HCT116 (cell line): ENCODE results near the gene RHPN2. TPM values are rescaled to one million over a fixed set of nuclear protein-coding genes. Genes with fewer than 3 reads are reported as not detected.
"Not testable (repeated sequence)": the region's sequence is repeated elsewhere in the genome, so short reads cannot be mapped to it uniquely, and the experiment has no call there.

Experiments
- ATAC-seq: fragments of 200-7000 bp; cut with Tn5 transposase; 2 replicates; pipeline ENCODE4 v1.9.1; 2020; ENCODE audit warnings: mild to moderate bottlenecking, moderate library complexity
- BruUV-seq: library from RNA; stranded (reverse); fragments of 400-500 nt; replicated peaks from 2 replicates; lab custom pipeline; 2021; lab: Mats Ljungman, UMichigan
- CTCF ChIA-PET: fragments of 300-600 bp; sonication (Branson Sonifier 250); formaldehyde crosslinking; loops from one replicate; lab custom pipeline; 2021; ENCODE audit warnings: antibody characterized with exemption; lab: Charles Lee
- POLR2A ChIA-PET: fragments of 300-600, 350-600 bp; sonication (Branson Sonifier 250); formaldehyde crosslinking; loops from one replicate; lab custom pipeline; 2021; ENCODE audit warnings: antibody characterized with exemption; lab: Charles Lee
- RAD21 ChIA-PET, 2 experiments: fragments of 300-600 bp; sonication (Branson Sonifier 250); formaldehyde crosslinking; loops; one replicate each; lab custom pipeline; 2023; ENCODE audit warnings: low total read pairs in 2 of 2; ENCODE audit not compliant: uncharacterized antibody in 2 of 2, unreplicated experiment in 2 of 2, low non-redundant PET in 1 of 2; lab: Charles Lee
- DNase-seq: peaks from one replicate; pipeline ENCODE4 v3.0.0-alpha.2; 2010; ENCODE audit warnings: low read depth, low spot score
- H2AFZ ChIP-seq: fragments of 200-600 bp; shearing (Covaris generic), sonication (generic); 2 replicates; pipeline ENCODE4 v1.6.1; 2017; ENCODE audit warnings: low read depth, mixed run types, mixed read lengths, antibody characterized with exemption, low read length; ENCODE audit not compliant: poor library complexity, severe bottlenecking
- H3K27ac ChIP-seq: 2 replicates; pipeline ENCODE4 v1.5.1; 2012; ENCODE audit warnings: low read depth, low read length
- H3K27me3 ChIP-seq: fragments of 200-600 bp; sonication (generic); 2 replicates; pipeline ENCODE4 v1.6.1; 2016; ENCODE audit warnings: mixed run types, low read length, mixed read lengths; ENCODE audit not compliant: insufficient read depth
- H3K36me3 ChIP-seq, 2 experiments: fragments of 200-500 bp in 1 of 2; fragments of 200-600 bp in 1 of 2; sonication (Bioruptor generic) in 1 of 2; sonication (generic) in 1 of 2; 2 replicates each; pipeline versions ENCODE4 v1.5.1 to v1.6.1; 2014 to 2016; ENCODE audit warnings: low read length in 2 of 2, inconsistent platforms in 1 of 2, mixed read lengths in 1 of 2, mixed run types in 1 of 2; ENCODE audit not compliant: insufficient read depth in 2 of 2, control insufficient read depth in 1 of 2
- H3K4me1 ChIP-seq, 2 experiments: fragments of 200-600 bp in 1 of 2; sonication (generic) in 1 of 2; 2 replicates each; pipeline versions ENCODE4 v1.5.1 to v1.6.1; 2012 to 2017; ENCODE audit warnings: low read length in 2 of 2, inconsistent platforms in 1 of 2, mild to moderate bottlenecking in 1 of 2, mixed read lengths in 1 of 2, mixed run types in 1 of 2, moderate library complexity in 1 of 2; ENCODE audit not compliant: insufficient read depth in 2 of 2, control insufficient read depth in 1 of 2
- H3K4me2 ChIP-seq: fragments of 200-600 bp; sonication (generic); 2 replicates; pipeline ENCODE4 v1.6.1; 2017; ENCODE audit warnings: mixed run types, low read length, mixed read lengths
- H3K4me3 ChIP-seq, 2 experiments: fragments of 200-600 bp in 1 of 2; sonication (generic) in 1 of 2; replicated peaks in 1 of 2; 2 replicates each; pipeline ENCODE4 v1.5.1; 2011 to 2016; ENCODE audit warnings: low read length in 2 of 2, control low read depth in 1 of 2, low read depth in 1 of 2, mild to moderate bottlenecking in 1 of 2, mixed read lengths in 1 of 2, mixed run types in 1 of 2
- H3K79me2 ChIP-seq: fragments of 200-600 bp; sonication (generic); 2 replicates; pipeline ENCODE4 v1.6.1; 2017; ENCODE audit warnings: mild to moderate bottlenecking, mixed run types, low read length, moderate library complexity, mixed read lengths; ENCODE audit not compliant: insufficient read depth
- H3K9ac ChIP-seq: fragments of 200-600 bp; sonication (generic); 2 replicates; pipeline ENCODE4 v1.6.1; 2016; ENCODE audit warnings: low read length, mixed read lengths
- H3K9me2 ChIP-seq: fragments of 200-600 bp; sonication (generic), shearing (Covaris generic); 2 replicates; pipeline ENCODE4 v1.6.1; 2017; ENCODE audit warnings: mixed run types, mild to moderate bottlenecking, moderate library complexity; ENCODE audit not compliant: insufficient read depth
- H3K9me3 ChIP-seq, 2 experiments: fragments of 200-500 bp in 1 of 2; fragments of 200-600 bp in 1 of 2; sonication (Bioruptor generic) in 1 of 2; sonication (generic) in 1 of 2; 2 replicates each; pipeline ENCODE4 v1.6.1; 2014 to 2017; ENCODE audit warnings: low read length in 2 of 2, mixed read lengths in 2 of 2, inconsistent platforms in 1 of 2, low read depth in 1 of 2, mild to moderate bottlenecking in 1 of 2, mixed run types in 1 of 2, moderate library complexity in 1 of 2; ENCODE audit not compliant: control insufficient read depth in 1 of 2, insufficient read depth in 1 of 2
- H4K20me1 ChIP-seq: fragments of 200-600 bp; sonication (generic), shearing (Covaris generic); 2 replicates; pipeline ENCODE4 v1.6.1; 2017; ENCODE audit warnings: mixed run types, mild to moderate bottlenecking, moderate library complexity; ENCODE audit not compliant: insufficient read depth
- CBX3 ChIP-seq: IDR thresholded peaks from 2 replicates; pipeline ENCODE4 v1.6.1; 2012; ENCODE audit warnings: low read depth
- RAD21 ChIP-seq: IDR thresholded peaks from 2 replicates; pipeline ENCODE4 v1.6.1; 2012; ENCODE audit warnings: low read depth, mild to moderate bottlenecking
- SRF ChIP-seq: IDR thresholded peaks from 2 replicates; pipeline ENCODE4 v1.6.1; 2012; ENCODE audit warnings: low read depth
- TCF7L2 ChIP-seq: IDR thresholded peaks from 2 replicates; pipeline ENCODE4 v1.7.0; 2011; ENCODE audit warnings: borderline replicate concordance, inconsistent platforms; ENCODE audit not compliant: insufficient read depth, insufficient read length; ENCODE audit errors: extremely low read depth
- ZFX ChIP-seq: fragments of 450-650 bp; IDR thresholded peaks from 2 replicates; pipeline ENCODE4 v1.6.1; 2017
- ZNF274 ChIP-seq: fragments of 200-500 bp; sonication (Bioruptor generic); IDR thresholded peaks from 2 replicates; pipeline ENCODE4 v1.6.1; 2014; ENCODE audit warnings: mild to moderate bottlenecking, low read depth, low read length, inconsistent platforms
- intact Hi-C: fragments of 100-400 bp; cut with micrococcal nuclease; formaldehyde crosslinking; loops from 2 replicates; pipeline ENCODE4 v1.10.0; 2022
- total RNA-seq: library from RNA; stranded (reverse); gene quantifications from one replicate; pipeline ENCODE4 v1.2.1, GENCODE V29; 2021; ENCODE audit not compliant: unreplicated experiment
- TF ChIP-seq, protein P1 (sequence below): IDR thresholded peaks from 2 replicates; pipeline ENCODE4 v1.6.1; 2012; ENCODE audit warnings: low read depth

Gene RHPN2
- total RNA-seq, 1 experiment from 2014 or later: 33.3 TPM

DNA sequence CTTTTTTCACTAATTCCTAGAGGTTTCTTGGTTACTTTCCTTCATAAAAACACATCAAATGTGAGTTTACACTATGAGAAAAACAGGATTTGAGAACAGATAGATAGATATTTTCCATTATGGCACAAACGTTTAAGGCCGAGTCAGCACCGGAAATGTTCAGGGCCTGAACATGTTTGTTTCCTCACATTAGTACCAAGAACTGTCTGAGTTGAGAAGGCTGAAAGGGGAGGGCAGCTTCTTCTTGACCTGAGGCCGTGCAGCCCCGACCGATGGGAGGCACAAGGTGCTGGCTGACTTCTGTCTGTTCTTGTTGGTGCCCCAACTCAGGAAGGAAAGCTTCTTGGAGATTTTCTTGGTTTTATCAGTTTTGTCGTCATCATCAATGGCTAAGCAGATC, 84.9 kb downstream of the RHPN2 start:
- not testable (repeated sequence) for ATAC-seq, BruUV-seq

DNA sequence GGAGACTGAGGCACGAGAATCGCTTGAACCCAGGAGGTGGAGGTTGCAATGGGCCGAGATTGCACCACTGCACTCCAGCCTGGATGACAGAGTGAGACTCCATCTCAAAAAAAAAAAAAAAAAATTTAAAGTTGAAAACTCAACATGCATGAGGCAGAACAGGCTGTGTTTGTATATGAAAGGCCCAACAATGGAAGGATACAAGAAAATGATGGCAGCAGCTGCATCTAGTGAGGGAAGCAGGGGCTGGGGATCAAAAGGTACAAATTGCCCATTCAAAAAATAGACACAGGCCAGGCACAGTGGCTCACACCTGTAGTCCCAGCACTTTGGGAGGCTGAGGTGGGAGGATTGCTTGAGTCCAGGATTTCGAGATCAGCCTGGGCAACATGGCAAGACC, 86.9 kb downstream of the RHPN2 start:
- H3K27ac ChIP-seq, H3K27me3 ChIP-seq, DNase-seq, H3K4me3 ChIP-seq, H3K79me2 ChIP-seq, H3K9ac ChIP-seq, POLR2A ChIA-PET, H3K9me3 ChIP-seq, H2AFZ ChIP-seq, H3K9me2 ChIP-seq, H4K20me1 ChIP-seq, BruUV-seq, intact Hi-C loops, RAD21 ChIA-PET, ATAC-seq, H3K4me2 ChIP-seq, H3K4me1 ChIP-seq: not testable (repeated sequence)
- peaks cover 9 to 16% of the 10 kb centered on the region in 2 experiments; a peak in 3 of 4 replicates for H3K36me3 ChIP-seq
- CTCF ChIA-PET: interaction anchor here (0.6 to 1.3 kb wide), 2 partner anchors 78 to 141 kb away, joined by 3 to 5 read pairs; no protein-coding TSS in a partner anchor

More for the DNA sequence above, 84.9 kb downstream of the RHPN2 start:
- H3K4me3 ChIP-seq, H2AFZ ChIP-seq, H3K9ac ChIP-seq, POLR2A ChIA-PET, H3K9me2 ChIP-seq, H4K20me1 ChIP-seq, H3K79me2 ChIP-seq, intact Hi-C loops, CTCF ChIA-PET, DNase-seq, H3K4me1 ChIP-seq, H3K27ac ChIP-seq, H3K4me2 ChIP-seq, RAD21 ChIA-PET, H3K9me3 ChIP-seq, H3K27me3 ChIP-seq: not testable (repeated sequence)
- H3K36me3 ChIP-seq: peaks cover 9 to 16% of the 10 kb centered on the region in 2 experiments; a peak in 3 of 4 replicates

DNA sequence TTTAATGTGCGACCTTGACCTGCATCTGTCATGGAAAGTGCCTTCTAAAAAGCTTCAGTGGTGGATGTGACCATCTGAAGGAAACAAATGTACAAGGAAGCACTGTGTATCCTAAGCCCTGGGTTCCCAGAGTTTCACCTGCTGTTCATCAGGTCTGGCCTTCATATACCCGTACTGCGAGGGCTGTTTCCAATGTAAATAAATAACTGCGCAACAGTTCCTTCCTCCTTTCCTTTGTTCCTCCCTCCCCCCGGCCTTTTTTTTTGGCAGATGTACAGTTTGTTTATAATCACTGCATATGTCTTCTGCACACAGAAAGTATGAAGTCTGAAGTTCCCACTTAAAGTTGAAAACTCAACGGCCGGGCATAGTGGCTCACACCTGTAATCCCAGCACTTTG, 87.4 kb downstream of the RHPN2 start:
- ChIA-PET POLR2A (no interaction called here), RAD21 (no interaction called here), CTCF (interaction anchor here (0.6 to 1.2 kb wide), 2 partner anchors 79 to 140 kb away, joined by 4 to 5 read pairs; no protein-coding TSS in a partner anchor)
- ATAC-seq (no peak), DNase-seq (no peak)
- Histone ChIP-seq H3K4me2 (no peak overlapping the region), H3K27ac (no peak overlapping the region), H3K79me2 (no peaks in the 10 kb centered on the region), H4K20me1 (no peaks in the 10 kb centered on the region), H3K36me3 (peaks cover 9 to 16% of the 10 kb centered on the region in 2 experiments; a peak in 3 of 4 replicates), H3K4me3 (no peak overlapping the region), H3K27me3 (no peaks in the 10 kb centered on the region), H3K9me2 (no peaks in the 10 kb centered on the region), H3K4me1 (peaks cover 0 to 7% of the 10 kb centered on the region in 2 experiments; a peak in 3 of 4 replicates), H3K9ac (no peak overlapping the region), H2AFZ (no peak overlapping the region), H3K9me3 (no peaks in the 10 kb centered on the region)
- BruUV-seq: no TSS peak
- intact Hi-C loops: no loop called here
- TF ChIP-seq ZFX: no peak
- TF ChIP-seq CBX3: no peak
- TF ChIP-seq RAD21: no peak
- TF ChIP-seq, protein P1, sequence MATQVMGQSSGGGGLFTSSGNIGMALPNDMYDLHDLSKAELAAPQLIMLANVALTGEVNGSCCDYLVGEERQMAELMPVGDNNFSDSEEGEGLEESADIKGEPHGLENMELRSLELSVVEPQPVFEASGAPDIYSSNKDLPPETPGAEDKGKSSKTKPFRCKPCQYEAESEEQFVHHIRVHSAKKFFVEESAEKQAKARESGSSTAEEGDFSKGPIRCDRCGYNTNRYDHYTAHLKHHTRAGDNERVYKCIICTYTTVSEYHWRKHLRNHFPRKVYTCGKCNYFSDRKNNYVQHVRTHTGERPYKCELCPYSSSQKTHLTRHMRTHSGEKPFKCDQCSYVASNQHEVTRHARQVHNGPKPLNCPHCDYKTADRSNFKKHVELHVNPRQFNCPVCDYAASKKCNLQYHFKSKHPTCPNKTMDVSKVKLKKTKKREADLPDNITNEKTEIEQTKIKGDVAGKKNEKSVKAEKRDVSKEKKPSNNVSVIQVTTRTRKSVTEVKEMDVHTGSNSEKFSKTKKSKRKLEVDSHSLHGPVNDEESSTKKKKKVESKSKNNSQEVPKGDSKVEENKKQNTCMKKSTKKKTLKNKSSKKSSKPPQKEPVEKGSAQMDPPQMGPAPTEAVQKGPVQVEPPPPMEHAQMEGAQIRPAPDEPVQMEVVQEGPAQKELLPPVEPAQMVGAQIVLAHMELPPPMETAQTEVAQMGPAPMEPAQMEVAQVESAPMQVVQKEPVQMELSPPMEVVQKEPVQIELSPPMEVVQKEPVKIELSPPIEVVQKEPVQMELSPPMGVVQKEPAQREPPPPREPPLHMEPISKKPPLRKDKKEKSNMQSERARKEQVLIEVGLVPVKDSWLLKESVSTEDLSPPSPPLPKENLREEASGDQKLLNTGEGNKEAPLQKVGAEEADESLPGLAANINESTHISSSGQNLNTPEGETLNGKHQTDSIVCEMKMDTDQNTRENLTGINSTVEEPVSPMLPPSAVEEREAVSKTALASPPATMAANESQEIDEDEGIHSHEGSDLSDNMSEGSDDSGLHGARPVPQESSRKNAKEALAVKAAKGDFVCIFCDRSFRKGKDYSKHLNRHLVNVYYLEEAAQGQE: no peak
- no peak for TF ChIP-seq TCF7L2
- no peak for TF ChIP-seq SRF
- no peak for TF ChIP-seq ZNF274
